K562 (cell line): ENCODE data around the gene PDPK1. TPM values are rescaled to one million over a fixed set of nuclear protein-coding genes. Genes with fewer than 3 reads are reported as not detected.

Source experiments
- ATF1 ChIP-seq, 2 experiments: fragments of 450-650 bp in 1 of 2; IDR thresholded peaks; 2 replicates each; pipeline ENCODE4 v1.6.1; 2016; ENCODE audit warnings: missing compliant biosample characterization in 1 of 2, missing genetic modification characterization in 1 of 2
- DDX20 ChIP-seq: fragments of 450-650 bp; IDR thresholded peaks from 2 replicates; pipeline ENCODE4 v1.6.1; 2016; ENCODE audit warnings: missing genetic modification characterization, low read depth, mild to moderate bottlenecking, missing compliant biosample characterization, moderate library complexity
- HDAC1 ChIP-seq, 2 experiments: fragments of 450-650 bp; IDR thresholded peaks; 2 replicates each; pipeline ENCODE4 v1.6.1; 2016 to 2017; ENCODE audit warnings: inconsistent platforms in 1 of 2, mild to moderate bottlenecking in 1 of 2, moderate library complexity in 1 of 2
- ILF3 ChIP-seq: fragments of 450-650 bp; IDR thresholded peaks from 2 replicates; pipeline ENCODE4 v1.6.1; 2018; ENCODE audit warnings: antibody characterized with exemption, mild to moderate bottlenecking, moderate library complexity, borderline replicate concordance
- LEF1 ChIP-seq: fragments of 450-650 bp; IDR thresholded peaks from 2 replicates; pipeline ENCODE4 v1.6.1; 2016; ENCODE audit warnings: mild to moderate bottlenecking
- PHTF2 ChIP-seq: fragments of 250-450 bp; sonication (Bioruptor Pico); IDR thresholded peaks from 2 replicates; pipeline ENCODE4 v1.5.0; 2021; ENCODE audit warnings: mild to moderate bottlenecking
- POLR2G ChIP-seq: fragments of 200-400 bp; formaldehyde crosslinking; IDR thresholded peaks from 2 replicates; pipeline ENCODE4 v1.6.1; 2017; ENCODE audit warnings: low read depth, mild to moderate bottlenecking, antibody characterized with exemption, low read length, moderate library complexity
- RBFOX2 ChIP-seq: fragments of 200-400 bp; formaldehyde crosslinking; IDR thresholded peaks from 2 replicates; pipeline ENCODE4 v1.6.1; 2017; ENCODE audit warnings: low read depth, mild to moderate bottlenecking, low read length, moderate library complexity
- SIN3A ChIP-seq, 2 experiments: fragments of 150-350 bp in 1 of 2; IDR thresholded peaks; 2 replicates each; pipeline ENCODE4 v1.6.1; 2011 to 2016; ENCODE audit warnings: borderline replicate concordance in 2 of 2, low read depth in 2 of 2, low read length in 2 of 2, mild to moderate bottlenecking in 2 of 2, moderate library complexity in 2 of 2; ENCODE audit not compliant: control insufficient read depth in 1 of 2
- ZFP30 ChIP-seq: fragments of 250-450 bp; sonication (Bioruptor Pico); IDR thresholded peaks from 2 replicates; pipeline ENCODE4 v1.8.0; 2022; ENCODE audit warnings: moderate library complexity, mild to moderate bottlenecking, inconsistent platforms, borderline replicate concordance
- ZNF395 ChIP-seq: fragments of 200-800 bp; sonication (Bioruptor generic); IDR thresholded peaks from 2 replicates; pipeline ENCODE4 v1.6.1; 2017; ENCODE audit warnings: missing genetic modification characterization, missing compliant biosample characterization
- polyA plus RNA-seq, 8 experiments: library from polyadenylated mRNA; depleted of rRNA in 4 of 8; stranded (reverse) in 5 of 8; unstranded in 3 of 8; fragments of >200 nt; fragmentation: Nextera tagmentation in 2 of 8; fragmentation: Illumina TruSeq in 1 of 8; extraction: Ambion mirVana in 2 of 8; extraction: Trizol in 1 of 8; gene quantifications; 2 replicates each; pipeline versions ENCODE4 v1.2.1 to v1.2.3, GENCODE V29; 2011 to 2014; ENCODE audit warnings: inconsistent platforms in 1 of 8, missing spikeins in 1 of 8
- total RNA-seq, 7 experiments: library from RNA; depleted of rRNA in 6 of 7; stranded (reverse); fragments of >200 nt in 6 of 7; fragmentation: Illumina TruSeq in 2 of 7; extraction: Trizol in 2 of 7; gene quantifications; 2 replicates each; pipeline versions ENCODE4 v1.2.1 to v1.2.3, GENCODE V29; 2011 to 2021; ENCODE audit warnings: low replicate concordance in 1 of 7

Gene PDPK1
- total and polyA plus RNA-seq, 9 of the 15 experiments (the other 6 are each of a cell fraction or from before 2014, with no cell fraction given), result 4.0 to 37.2 (median 18.7) TPM

- TF ChIP-seq SIN3A (IDR thresholded peaks at IDR 0.05; ENCODE audit: borderline replicate concordance in 2 of 2, control insufficient read depth in 1 of 2, low read depth in 2 of 2, low read length in 2 of 2) (peak in 1 of 2 experiments; percentile 74; a peak in 1 of 4 replicates), DDX20 (tag) (no peak), ZFP30 (CRISPR knock-in tag) (no peak), ATF1 (CRISPR knock-in tag; IDR thresholded peaks at IDR 0.05) (no peak), ATF1 (tag; IDR thresholded peaks at IDR 0.05) (peak; percentile 29; the same call in 1 of the 2 replicates), ZNF395 (CRISPR knock-in tag) (no peak), ILF3 (no peak), HDAC1 (IDR thresholded peaks at IDR 0.05) (peak in 1 of 2 experiments; percentile 67; a peak in 2 of 4 replicates), LEF1 (0 out of 2 replicates have a peak, but pooled peaks have one; percentile 33), POLR2G (peak; percentile 88), PHTF2 (CRISPR knock-in tag) (peak; percentile 79; the same call in 1 of the 2 replicates), RBFOX2 (peak; percentile 75)
Measured at GRCh38 chr16:2520784-2521531, 16.9 kb upstream of the PDPK1 start (continued).
